ENCODE data around the gene ACTR2.

Gene ACTR2

DNA sequence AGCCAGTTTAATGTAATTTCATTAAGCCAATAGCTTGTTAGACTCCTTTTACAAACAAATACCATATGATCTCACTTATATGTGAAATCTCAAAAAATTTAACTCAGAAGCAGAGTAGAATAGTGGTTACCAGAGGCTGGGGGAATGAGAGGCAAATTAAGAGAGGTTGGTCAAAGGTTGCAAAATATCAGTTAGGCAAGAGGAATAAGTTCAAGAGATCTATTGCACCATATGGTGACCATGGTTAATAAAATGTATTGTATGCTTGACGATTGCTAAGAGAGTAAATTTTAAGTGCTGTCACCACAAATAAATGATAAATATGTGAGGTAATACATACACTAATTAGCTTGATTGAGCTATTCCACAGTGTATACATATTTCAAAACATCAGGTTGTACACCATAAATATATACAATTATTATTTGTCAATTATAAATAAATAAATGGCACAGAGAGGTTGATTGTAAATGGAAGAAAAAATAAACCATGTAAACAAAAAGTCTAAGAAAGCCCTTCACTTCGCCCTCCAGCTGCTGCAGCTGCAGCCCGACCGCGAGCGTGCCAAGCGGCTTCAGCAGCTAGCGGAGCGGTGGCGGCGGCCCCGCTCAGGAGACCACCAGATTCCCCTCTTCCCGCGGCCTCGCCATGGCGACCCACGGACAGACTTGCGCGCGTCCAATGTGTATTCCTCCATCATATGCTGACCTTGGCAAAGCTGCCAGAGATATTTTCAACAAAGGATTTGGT lies 23.0 kb upstream of the ACTR2 start:
- Histone ChIP-seq H3K79me2 (ENCODE audit: insufficient read depth, low read length) (no peaks in the 10 kb centered on the region), H4K20me1 (ENCODE audit: low read depth, low read length) (no peaks in the 10 kb centered on the region), H3K9ac (ENCODE audit: low read length) (no peak overlapping the region), H3K4me2 (ENCODE audit: low read depth, low read length, poor library complexity, severe bottlenecking) (no peak overlapping the region), H3K4me3 (ENCODE audit: insufficient read depth, low read length, poor library complexity, severe bottlenecking) (no peak overlapping the region), H3K36me3 (ENCODE audit: low read length) (no peaks in the 10 kb centered on the region), H2AFZ (ENCODE audit: low read depth, low read length, severe bottlenecking) (no peak overlapping the region), H3K9me3 (ENCODE audit: insufficient read depth, low read length) (no peaks in the 10 kb centered on the region), H3K27ac (ENCODE audit: low read depth, low read length) (no peak overlapping the region), H3K27me3 (ENCODE audit: low read length) (no peaks in the 10 kb centered on the region), H3F3A (ENCODE audit: insufficient read depth) (peaks cover 7% of the 10 kb centered on the region; the same call in 1 of the 2 replicates), H3K9me2 (replicated peaks; ENCODE audit: insufficient read depth, low read length) (no peaks in the 10 kb centered on the region)
- TF ChIP-seq, protein P1, sequence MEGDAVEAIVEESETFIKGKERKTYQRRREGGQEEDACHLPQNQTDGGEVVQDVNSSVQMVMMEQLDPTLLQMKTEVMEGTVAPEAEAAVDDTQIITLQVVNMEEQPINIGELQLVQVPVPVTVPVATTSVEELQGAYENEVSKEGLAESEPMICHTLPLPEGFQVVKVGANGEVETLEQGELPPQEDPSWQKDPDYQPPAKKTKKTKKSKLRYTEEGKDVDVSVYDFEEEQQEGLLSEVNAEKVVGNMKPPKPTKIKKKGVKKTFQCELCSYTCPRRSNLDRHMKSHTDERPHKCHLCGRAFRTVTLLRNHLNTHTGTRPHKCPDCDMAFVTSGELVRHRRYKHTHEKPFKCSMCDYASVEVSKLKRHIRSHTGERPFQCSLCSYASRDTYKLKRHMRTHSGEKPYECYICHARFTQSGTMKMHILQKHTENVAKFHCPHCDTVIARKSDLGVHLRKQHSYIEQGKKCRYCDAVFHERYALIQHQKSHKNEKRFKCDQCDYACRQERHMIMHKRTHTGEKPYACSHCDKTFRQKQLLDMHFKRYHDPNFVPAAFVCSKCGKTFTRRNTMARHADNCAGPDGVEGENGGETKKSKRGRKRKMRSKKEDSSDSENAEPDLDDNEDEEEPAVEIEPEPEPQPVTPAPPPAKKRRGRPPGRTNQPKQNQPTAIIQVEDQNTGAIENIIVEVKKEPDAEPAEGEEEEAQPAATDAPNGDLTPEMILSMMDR (IDR thresholded peaks at IDR 0.05; ENCODE audit: insufficient read depth, low read length, poor library complexity, severe bottlenecking) = no peak
- no peak for TF ChIP-seq EZH2phosphoT487 (conservative IDR thresholded peaks at IDR 0.05; ENCODE audit: low read length)

DNA sequence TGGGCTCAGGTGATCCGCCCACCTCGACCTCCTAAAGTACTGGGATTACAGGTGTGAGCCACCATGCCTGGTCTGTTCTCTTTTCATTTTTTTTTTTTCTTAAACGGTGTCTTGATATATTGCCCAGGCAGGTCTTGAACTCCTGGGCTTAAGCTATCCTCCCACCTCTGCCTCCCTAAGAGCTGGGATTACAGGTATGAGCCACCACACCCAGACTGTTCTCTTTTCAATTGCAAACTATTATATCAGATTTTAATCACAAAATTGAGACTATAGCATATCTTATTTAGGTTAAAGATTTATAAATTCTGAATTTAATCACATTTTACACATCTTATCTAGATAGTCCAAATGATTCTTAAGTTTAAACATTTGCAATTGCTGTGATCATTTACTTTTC lies 15.5 kb upstream of the ACTR2 start:
- Histone ChIP-seq H3K79me2 (ENCODE audit: insufficient read depth, low read length) (no peaks in the 10 kb centered on the region), H3K9me3 (ENCODE audit: insufficient read depth, low read length) (no peaks in the 10 kb centered on the region), H3F3A (ENCODE audit: insufficient read depth) (peaks cover 6% of the 10 kb centered on the region; the same call in 1 of the 2 replicates), H3K27me3 (ENCODE audit: low read length) (no peaks in the 10 kb centered on the region), H3K27ac (ENCODE audit: low read depth, low read length) (no peak overlapping the region), H2AFZ (ENCODE audit: low read depth, low read length, severe bottlenecking) (no peak overlapping the region), H3K36me3 (ENCODE audit: low read length) (no peaks in the 10 kb centered on the region), H3K9me2 (replicated peaks; ENCODE audit: insufficient read depth, low read length) (no peaks in the 10 kb centered on the region), H4K20me1 (ENCODE audit: low read depth, low read length) (no peaks in the 10 kb centered on the region), H3K4me2 (ENCODE audit: low read depth, low read length, poor library complexity, severe bottlenecking) (no peak overlapping the region), H3K9ac (ENCODE audit: low read length) (no peak overlapping the region), H3K4me3 (ENCODE audit: insufficient read depth, low read length, poor library complexity, severe bottlenecking) (no peak overlapping the region)
- TF ChIP-seq, protein P1 (IDR thresholded peaks at IDR 0.05; ENCODE audit: insufficient read depth, low read length, poor library complexity, severe bottlenecking) = no peak
- TF ChIP-seq EZH2phosphoT487 (conservative IDR thresholded peaks at IDR 0.05; ENCODE audit: low read length) = no peak

DNA sequence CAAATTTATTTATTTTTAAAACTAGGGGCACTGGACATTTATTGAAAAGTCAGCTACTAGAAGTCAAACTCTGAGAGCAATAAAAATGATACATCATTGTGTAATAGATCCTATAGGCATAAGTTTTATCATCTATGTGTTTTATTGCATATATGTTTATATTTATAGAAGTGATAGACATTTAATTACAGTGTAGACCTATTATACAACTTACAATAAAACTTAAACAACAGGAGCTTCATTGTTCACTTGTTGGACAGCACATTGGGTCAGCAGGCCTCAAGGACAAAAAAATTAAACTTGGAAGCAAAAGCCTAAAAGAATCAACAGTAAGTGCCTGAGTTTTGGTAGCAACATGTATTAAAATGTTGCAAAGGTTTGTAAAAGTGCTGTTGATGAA lies 15.0 kb upstream of the ACTR2 start:
- no peaks in the 10 kb centered on the region for H3K9me3 ChIP-seq (ENCODE audit: insufficient read depth, low read length)
- H4K20me1 ChIP-seq (ENCODE audit: low read depth, low read length) = no peaks in the 10 kb centered on the region
- no peak overlapping the region for H3K9ac ChIP-seq (ENCODE audit: low read length)
- TF ChIP-seq, protein P1 (IDR thresholded peaks at IDR 0.05; ENCODE audit: insufficient read depth, low read length, poor library complexity, severe bottlenecking) = no peak
- no peak for TF ChIP-seq EZH2phosphoT487 (conservative IDR thresholded peaks at IDR 0.05; ENCODE audit: low read length)
- no peaks in the 10 kb centered on the region for H3K9me2 ChIP-seq (replicated peaks; ENCODE audit: insufficient read depth, low read length)
- H3K27me3 ChIP-seq (ENCODE audit: low read length) = no peaks in the 10 kb centered on the region
- no peaks in the 10 kb centered on the region for H3K36me3 ChIP-seq (ENCODE audit: low read length)
- peaks cover under 1% of the 10 kb centered on the region; the same call in 1 of the 2 replicates for H3F3A ChIP-seq (ENCODE audit: insufficient read depth)
- no peaks in the 10 kb centered on the region for H3K79me2 ChIP-seq (ENCODE audit: insufficient read depth, low read length)
- no peak overlapping the region for H3K4me3 ChIP-seq (ENCODE audit: insufficient read depth, low read length, poor library complexity, severe bottlenecking)
- no peak overlapping the region for H3K4me2 ChIP-seq (ENCODE audit: low read depth, low read length, poor library complexity, severe bottlenecking)
- no peak overlapping the region for H2AFZ ChIP-seq (ENCODE audit: low read depth, low read length, severe bottlenecking)
- no peak overlapping the region for H3K27ac ChIP-seq (ENCODE audit: low read depth, low read length)

All from SU-DHL-6 (cell line).